Central memory CD8-positive, alpha-beta T cell (primary cell): Measurements from ENCODE around the gene ZNF678.
"Not testable (repeated sequence)": the region's sequence is repeated elsewhere in the genome, so short reads cannot be mapped to it uniquely, and the experiment has no call there.

Experiments
- ATAC-seq: fragments of 150-1000 bp; cut with Tn5 transposase; replicated peaks from 2 replicates; pipeline ENCODE4 v1.10.0; 2022; ENCODE audit warnings: mild to moderate bottlenecking, moderate FRiP score, moderate number of reproducible peaks; ENCODE audit not compliant: poor library complexity, severe bottlenecking; ENCODE audit errors: extremely low read depth
- DNase-seq, 2 donors: peaks; one replicate each; pipeline ENCODE4 v3.0.0; 2021; ENCODE audit warnings: low spot score in 2 of 2
- H3K27ac Mint-ChIP-seq: one replicate; pipeline ENCODE4 v1.8.0; 2022; ENCODE audit warnings: low read depth, mild to moderate bottlenecking, moderate library complexity, mixed read lengths
- H3K27me3 Mint-ChIP-seq: one replicate; pipeline ENCODE4 v1.8.0; 2022; ENCODE audit warnings: mixed read lengths
- H3K36me3 Mint-ChIP-seq: one replicate; pipeline ENCODE4 v1.8.0; 2022; ENCODE audit warnings: mild to moderate bottlenecking, moderate library complexity, mixed read lengths; ENCODE audit not compliant: insufficient read depth
- H3K4me1 Mint-ChIP-seq: one replicate; pipeline ENCODE4 v1.8.0; 2022; ENCODE audit warnings: mixed read lengths
- H3K4me3 Mint-ChIP-seq: one replicate; pipeline ENCODE4 v1.8.0; 2022; ENCODE audit warnings: mild to moderate bottlenecking, moderate library complexity, mixed read lengths
- H3K9me3 Mint-ChIP-seq: one replicate; pipeline ENCODE4 v1.8.0; 2022; ENCODE audit warnings: mixed read lengths

Gene ZNF678

GRCh38 chr1:227544067-227545050 lies 19.0 kb upstream of the ZNF678 start:
- Mint-ChIP-seq H3K27ac (no peak overlapping the region), H3K4me3 (no peak overlapping the region), H3K4me1 (no peaks in the 10 kb centered on the region), H3K36me3 (no peaks in the 10 kb centered on the region), H3K9me3 (no peaks in the 10 kb centered on the region), H3K27me3 (no peaks in the 10 kb centered on the region)
- ATAC-seq (no peak), DNase-seq (no peak)

- H3K4me3 Mint-ChIP-seq = no peak overlapping the region
- H3K27ac Mint-ChIP-seq = no peak overlapping the region
- DNase-seq (no peak), ATAC-seq (no peak)
- H3K4me1 Mint-ChIP-seq = no peaks in the 10 kb centered on the region
- no peaks in the 10 kb centered on the region for H3K36me3 Mint-ChIP-seq
- H3K9me3 Mint-ChIP-seq = no peaks in the 10 kb centered on the region
- peaks cover 1% of the 10 kb centered on the region for H3K27me3 Mint-ChIP-seq
These were observed 18.0 kb upstream of the ZNF678 start for GRCh38 chr1:227545361-227545760.

DNA sequence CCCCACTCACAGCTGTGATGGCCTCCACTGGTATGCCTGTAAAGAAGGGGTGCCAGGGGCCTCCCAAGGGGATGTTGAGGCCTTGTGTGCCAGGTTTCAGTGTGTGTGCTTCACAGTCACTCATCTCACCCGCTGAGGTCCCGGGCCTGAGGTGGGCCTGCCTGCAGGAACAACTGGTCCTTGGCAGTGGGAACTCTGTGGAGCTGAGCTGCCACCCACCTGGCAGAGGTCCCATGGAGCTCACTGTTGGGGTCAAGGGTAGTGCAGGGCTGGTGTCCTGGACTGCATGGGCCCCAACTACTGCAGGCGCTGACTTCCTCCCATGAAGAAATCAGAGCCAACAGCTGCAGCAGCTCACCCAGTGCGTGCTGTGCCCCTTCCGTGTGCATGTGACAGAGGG lies 17.3 kb upstream of the ZNF678 start:
- no peak overlapping the region for H3K27ac Mint-ChIP-seq
- H3K36me3 Mint-ChIP-seq = no peaks in the 10 kb centered on the region
- H3K9me3 Mint-ChIP-seq = peaks cover 5% of the 10 kb centered on the region
- no peak overlapping the region for H3K4me3 Mint-ChIP-seq
- ATAC-seq = no peak
- H3K27me3 Mint-ChIP-seq = peaks cover 8% of the 10 kb centered on the region
- DNase-seq = no peak
- no peaks in the 10 kb centered on the region for H3K4me1 Mint-ChIP-seq

- no peak overlapping the region for H3K27ac Mint-ChIP-seq
- H3K36me3 Mint-ChIP-seq = no peaks in the 10 kb centered on the region
- peaks cover 8% of the 10 kb centered on the region for H3K9me3 Mint-ChIP-seq
- no peaks in the 10 kb centered on the region for H3K4me1 Mint-ChIP-seq
- peaks cover 15% of the 10 kb centered on the region for H3K27me3 Mint-ChIP-seq
- DNase-seq (no peak), ATAC-seq (no peak)
- no peak overlapping the region for H3K4me3 Mint-ChIP-seq
These were observed 16.6 kb upstream of the ZNF678 start for GRCh38 chr1:227546598-227547309.

DNA sequence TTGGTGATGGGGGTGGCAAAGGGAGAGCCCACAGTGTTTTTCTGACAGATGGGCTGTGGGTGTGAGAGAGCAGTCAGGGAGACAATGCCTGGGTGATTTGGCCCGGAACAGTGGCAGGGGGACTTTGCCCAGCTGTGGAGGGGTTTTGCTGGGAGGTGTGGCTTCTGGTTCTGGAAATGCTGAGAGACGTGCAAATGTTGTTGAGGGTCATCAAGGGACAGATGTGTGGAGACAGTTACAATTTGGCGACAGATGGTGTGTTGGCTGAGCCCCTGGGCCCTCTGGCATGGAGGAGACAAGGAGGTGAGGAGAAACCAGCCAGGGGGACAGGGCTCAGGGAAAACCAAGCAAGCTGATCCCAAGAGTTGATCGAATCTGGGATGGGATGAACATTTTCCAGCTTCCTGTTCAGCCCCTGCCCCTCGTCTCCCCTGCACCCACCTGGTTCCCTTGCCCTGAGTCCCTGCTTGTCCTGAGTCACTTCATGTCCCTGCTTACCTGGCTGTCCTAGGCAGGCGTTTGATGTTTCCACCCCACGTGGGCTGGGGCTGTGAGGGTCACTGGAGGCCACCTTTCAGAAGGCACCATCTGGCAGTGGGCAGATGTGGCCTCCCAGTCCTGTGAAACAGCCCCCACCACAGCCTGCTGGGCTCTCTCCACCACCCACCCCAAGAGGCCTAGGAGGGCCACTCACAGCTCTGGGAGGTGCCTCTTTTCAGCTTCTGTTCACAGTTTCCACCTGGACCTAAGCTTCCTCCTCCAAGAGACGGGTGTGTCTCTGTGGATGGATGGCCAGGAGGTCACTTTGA lies 15.8 kb upstream of the ZNF678 start:
- Mint-ChIP-seq H3K27ac (no peak overlapping the region), H3K4me3 (no peak overlapping the region), H3K9me3 (peaks cover 11% of the 10 kb centered on the region), H3K4me1 (no peaks in the 10 kb centered on the region), H3K36me3 (no peaks in the 10 kb centered on the region), H3K27me3 (peaks cover 23% of the 10 kb centered on the region)
- DNase-seq (no peak), ATAC-seq (no peak)

DNA sequence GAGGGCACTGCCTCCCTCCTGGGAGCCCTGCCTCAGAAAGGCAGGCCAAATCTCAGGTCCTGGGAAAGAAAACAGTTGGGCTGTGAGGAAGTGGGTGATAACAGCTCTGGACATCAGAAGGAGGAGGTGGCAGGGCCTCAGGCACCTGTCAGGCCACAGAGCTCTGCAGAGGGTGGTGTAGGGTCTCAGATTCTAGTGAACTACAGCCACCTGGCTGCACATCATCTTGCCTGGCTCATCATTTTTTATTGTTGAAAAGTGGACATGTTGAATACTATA lies 15.3 kb upstream of the ZNF678 start:
- no peak overlapping the region for H3K4me3 Mint-ChIP-seq
- no peak overlapping the region for H3K27ac Mint-ChIP-seq
- no peaks in the 10 kb centered on the region for H3K4me1 Mint-ChIP-seq
- ATAC-seq (no peak), DNase-seq (no peak)
- peaks cover 28% of the 10 kb centered on the region for H3K27me3 Mint-ChIP-seq
- no peaks in the 10 kb centered on the region for H3K36me3 Mint-ChIP-seq
- peaks cover 11% of the 10 kb centered on the region for H3K9me3 Mint-ChIP-seq

DNA sequence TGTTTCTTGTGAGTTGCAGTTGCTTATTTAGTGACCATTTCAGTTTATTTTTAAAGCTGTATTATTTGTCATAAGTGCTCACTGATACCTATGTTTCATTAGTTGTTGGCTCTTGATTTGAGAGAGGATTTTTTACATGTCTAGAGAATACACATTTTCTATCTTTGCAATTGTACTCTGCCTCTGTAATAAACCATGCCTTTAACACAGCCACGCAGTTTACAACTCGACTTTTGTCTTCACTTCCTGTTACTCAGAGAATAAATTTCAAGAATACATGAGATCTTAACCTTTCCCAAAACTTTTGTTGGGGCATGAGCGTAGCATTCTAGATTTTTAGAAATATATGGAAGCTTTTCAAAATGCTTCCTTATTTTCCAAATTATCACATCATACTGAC lies 14.9 kb upstream of the ZNF678 start:
- Mint-ChIP-seq H3K27me3 (peaks cover 30% of the 10 kb centered on the region), H3K36me3 (no peaks in the 10 kb centered on the region), H3K4me3 (no peak overlapping the region), H3K27ac (no peak overlapping the region), H3K4me1 (no peaks in the 10 kb centered on the region), H3K9me3 (peaks cover 11% of the 10 kb centered on the region)
- ATAC-seq (no peak), DNase-seq (no peak)

DNA sequence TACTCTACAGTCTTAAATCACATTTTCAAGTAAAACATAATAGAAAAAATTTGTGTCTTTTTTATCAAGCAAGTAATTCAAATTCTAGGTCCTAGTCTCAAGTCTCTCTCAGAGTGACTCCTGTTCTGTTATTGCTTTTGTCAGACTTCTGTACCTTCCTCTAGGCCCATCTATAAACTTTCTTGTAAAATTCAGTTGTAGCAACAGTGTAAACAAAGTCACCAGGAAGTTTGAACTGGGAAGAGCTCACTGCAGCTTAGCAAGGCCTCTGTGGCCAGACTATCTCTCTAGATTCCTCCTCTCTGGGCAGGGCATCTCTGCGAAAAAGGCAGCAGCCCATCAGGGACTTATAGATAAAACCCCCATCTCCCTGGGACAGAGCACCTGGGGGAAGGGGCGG lies 13.5 kb upstream of the ZNF678 start:
- Mint-ChIP-seq H3K36me3 (peaks cover 2% of the 10 kb centered on the region), H3K4me3 (no peak overlapping the region), H3K27me3 (peaks cover 30% of the 10 kb centered on the region), H3K4me1 (no peaks in the 10 kb centered on the region), H3K9me3 (peaks cover 11% of the 10 kb centered on the region), H3K27ac (no peak overlapping the region)
- ATAC-seq (no peak), DNase-seq (no peak)

DNA sequence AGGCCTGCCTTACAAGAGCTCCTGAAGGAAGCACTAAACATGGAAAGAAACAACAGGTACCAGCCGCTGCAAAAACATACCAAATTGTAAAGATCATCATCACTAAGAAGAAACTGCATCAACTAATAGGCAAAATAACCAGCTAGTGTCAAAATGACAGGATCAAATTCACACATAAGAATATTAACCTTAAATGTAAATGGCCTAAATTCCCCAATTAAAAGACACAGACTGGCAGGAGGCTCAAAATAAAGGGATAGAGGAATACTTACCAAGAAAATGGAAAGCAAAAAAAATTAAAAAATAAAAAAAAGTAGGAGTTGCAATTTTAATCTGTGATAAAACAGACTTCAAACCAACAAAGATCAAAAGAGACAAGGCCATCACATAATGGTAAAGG lies 11.5 kb upstream of the ZNF678 start:
- not testable (repeated sequence) for H3K4me3 Mint-ChIP-seq, H3K4me1 Mint-ChIP-seq, DNase-seq, H3K36me3 Mint-ChIP-seq, H3K27ac Mint-ChIP-seq, ATAC-seq
- Mint-ChIP-seq H3K9me3 (peaks cover 11% of the 10 kb centered on the region), H3K27me3 (peaks cover 30% of the 10 kb centered on the region)

DNA sequence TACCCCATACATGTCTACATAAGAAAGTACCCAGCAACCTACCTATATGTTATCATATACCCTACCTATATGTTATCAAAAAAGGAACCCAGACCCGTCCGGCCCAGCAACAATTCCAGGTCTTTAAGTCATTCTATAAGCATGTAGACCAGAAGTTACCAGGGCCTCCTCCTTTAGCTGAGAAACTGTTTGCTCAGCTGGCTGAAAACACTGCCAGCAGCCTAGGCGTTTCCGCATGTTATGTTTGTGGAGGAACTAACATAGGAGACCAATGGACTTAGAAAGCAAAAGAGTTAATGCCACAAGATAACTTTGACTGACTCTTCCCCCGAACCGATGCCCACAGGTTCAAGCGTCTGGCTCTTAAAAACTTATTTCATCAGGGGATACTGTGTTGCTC lies 7.1 kb upstream of the ZNF678 start:
- Mint-ChIP-seq H3K4me1 (no peaks in the 10 kb centered on the region), H3K9me3 (peaks cover 5% of the 10 kb centered on the region), H3K36me3 (peaks cover 7% of the 10 kb centered on the region), H3K27me3 (peaks cover 19% of the 10 kb centered on the region), H3K4me3 (no peak overlapping the region), H3K27ac (no peak overlapping the region)
- DNase-seq (no peak), ATAC-seq (no peak)

GRCh38 chr1:227557962-227558725 lies 5.2 kb upstream of the ZNF678 start:
- Mint-ChIP-seq H3K4me1 (no peaks in the 10 kb centered on the region), H3K27me3 (peaks cover under 1% of the 10 kb centered on the region), H3K4me3 (no peak overlapping the region), H3K9me3 (no peaks in the 10 kb centered on the region), H3K36me3 (peaks cover 7% of the 10 kb centered on the region), H3K27ac (no peak overlapping the region)
- no peak for ATAC-seq
- DNase-seq = no peak

DNA sequence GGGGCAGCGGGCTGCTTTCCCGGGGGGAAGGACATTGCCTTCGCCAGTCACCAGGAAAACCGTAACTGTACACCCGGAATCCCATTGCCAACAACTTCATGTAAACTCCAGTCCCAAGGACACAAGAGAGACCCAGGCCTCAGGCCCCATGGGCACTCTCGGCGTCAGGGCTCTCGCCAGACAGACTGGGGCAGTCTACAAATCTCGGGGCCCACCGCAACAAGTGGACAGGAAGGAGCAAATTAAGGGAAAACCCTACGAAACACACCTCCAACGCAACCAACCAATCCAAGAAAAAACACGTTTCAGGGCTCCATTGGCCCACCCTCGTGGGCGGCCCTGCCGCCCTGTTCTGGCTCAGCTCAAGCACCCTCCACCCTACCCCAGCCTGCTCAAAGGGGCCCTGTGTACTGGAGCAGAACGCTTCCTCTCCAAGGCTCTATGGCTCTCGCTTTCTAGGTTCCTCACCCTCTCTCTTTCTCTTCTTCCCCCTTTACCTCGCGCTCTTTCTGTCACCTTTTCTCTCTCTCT lies 4.6 kb upstream of the ZNF678 start:
- H3K4me3 Mint-ChIP-seq = no peak overlapping the region
- peaks cover 11% of the 10 kb centered on the region for H3K36me3 Mint-ChIP-seq
- H3K27ac Mint-ChIP-seq = no peak overlapping the region
- H3K9me3 Mint-ChIP-seq = no peaks in the 10 kb centered on the region
- DNase-seq = no peak
- peaks cover 1% of the 10 kb centered on the region for H3K4me1 Mint-ChIP-seq
- H3K27me3 Mint-ChIP-seq = no peaks in the 10 kb centered on the region
- ATAC-seq = no peak
